Subcutaneous abdominal adipose tissue (tissue), 5 donors: ENCODE results near the gene COL18A1.

Experiments used
- H3K27ac ChIP-seq: one replicate; pipeline ENCODE4 v1.7.0; 2013; ENCODE audit warnings: low read depth, mild to moderate bottlenecking, inconsistent platforms, low read length, moderate library complexity
- H3K27me3 ChIP-seq, 5 donors: one replicate each; pipeline ENCODE4 v1.7.0; 2013; ENCODE audit warnings: low read length in 5 of 5, inconsistent platforms in 1 of 5; ENCODE audit not compliant: control insufficient read depth in 5 of 5, insufficient read depth in 4 of 5
- H3K36me3 ChIP-seq, 5 donors: one replicate each; pipeline ENCODE4 v1.7.0; 2013; ENCODE audit warnings: low read length in 5 of 5; ENCODE audit not compliant: control insufficient read depth in 5 of 5, insufficient read depth in 5 of 5
- H3K4me1 ChIP-seq, 5 donors: one replicate each; pipeline ENCODE4 v1.7.0; 2013; ENCODE audit warnings: low read length in 5 of 5, mild to moderate bottlenecking in 3 of 5, moderate library complexity in 1 of 5; ENCODE audit not compliant: control insufficient read depth in 5 of 5, insufficient read depth in 5 of 5
- H3K4me3 ChIP-seq, 5 donors: one replicate each; pipeline ENCODE4 v1.7.0; 2013; ENCODE audit warnings: low read length in 5 of 5, low read depth in 1 of 5
- H3K9ac ChIP-seq, 5 donors: one replicate each; pipeline ENCODE4 v1.7.0; 2013; ENCODE audit warnings: low read length in 5 of 5, mild to moderate bottlenecking in 4 of 5, moderate library complexity in 3 of 5
- H3K9me3 ChIP-seq, 5 donors: one replicate each; pipeline ENCODE4 v1.7.0; 2013; ENCODE audit warnings: low read length in 5 of 5; ENCODE audit not compliant: control insufficient read depth in 5 of 5
- donor health status: healthy.
- donor health status: healthy.
- donor health status: healthy.
- donor health status: healthy.
- donor health status: healthy.

Gene COL18A1

DNA sequence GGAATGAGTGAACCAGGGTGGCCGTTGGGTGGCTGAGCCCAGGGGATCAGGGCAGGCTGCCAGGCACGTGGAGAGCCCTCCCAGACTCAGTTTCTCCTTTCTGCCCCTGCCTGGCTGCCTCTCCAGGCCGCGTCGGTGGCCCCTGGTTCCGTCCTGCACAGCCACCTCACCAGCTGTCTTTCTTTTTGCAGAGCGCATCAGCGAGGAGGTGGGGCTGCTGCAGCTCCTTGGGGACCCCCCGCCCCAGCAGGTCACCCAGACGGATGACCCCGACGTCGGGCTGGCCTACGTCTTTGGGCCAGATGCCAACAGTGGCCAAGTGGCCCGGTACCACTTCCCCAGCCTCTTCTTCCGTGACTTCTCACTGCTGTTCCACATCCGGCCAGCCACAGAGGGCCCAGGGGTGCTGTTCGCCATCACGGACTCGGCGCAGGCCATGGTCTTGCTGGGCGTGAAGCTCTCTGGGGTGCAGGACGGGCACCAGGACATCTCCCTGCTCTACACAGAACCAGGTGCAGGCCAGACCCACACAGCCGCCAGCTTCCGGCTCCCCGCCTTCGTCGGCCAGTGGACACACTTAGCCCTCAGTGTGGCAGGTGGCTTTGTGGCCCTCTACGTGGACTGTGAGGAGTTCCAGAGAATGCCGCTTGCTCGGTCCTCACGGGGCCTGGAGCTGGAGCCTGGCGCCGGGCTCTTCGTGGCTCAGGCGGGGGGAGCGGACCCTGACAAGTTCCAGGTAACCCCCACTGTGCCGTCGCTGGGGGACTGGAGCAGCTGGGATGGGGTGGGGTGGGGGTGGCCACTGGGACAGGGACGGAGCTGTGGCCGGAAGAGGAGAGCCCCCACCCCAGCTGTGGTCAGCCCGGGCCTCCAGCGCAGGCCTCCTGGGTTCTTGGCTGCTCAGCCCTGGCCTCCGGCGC is 63.3 kb downstream of the COL18A1 start:
- Histone ChIP-seq H3K36me3 (peaks cover 0 to 12% (median 9%) of the 10 kb centered on the region in 5 donors), H3K9me3 (no peaks in the 10 kb centered on the region), H3K4me3 (no peak overlapping the region), H3K27me3 (no peaks in the 10 kb centered on the region), H3K4me1 (peaks cover 6 to 41% (median 27%) of the 10 kb centered on the region in 5 donors), H3K27ac (no peak overlapping the region), H3K9ac (no peak overlapping the region)

- Histone ChIP-seq H3K4me1 (peaks cover 6 to 41% (median 27%) of the 10 kb centered on the region in 5 donors), H3K9me3 (no peaks in the 10 kb centered on the region), H3K27ac (no peak overlapping the region), H3K36me3 (peaks cover 0 to 12% (median 9%) of the 10 kb centered on the region in 5 donors), H3K9ac (no peak overlapping the region), H3K27me3 (no peaks in the 10 kb centered on the region), H3K4me3 (no peak overlapping the region)
Measured at GRCh38 chr21:45468971-45469272, 64.0 kb downstream of the COL18A1 start.

DNA sequence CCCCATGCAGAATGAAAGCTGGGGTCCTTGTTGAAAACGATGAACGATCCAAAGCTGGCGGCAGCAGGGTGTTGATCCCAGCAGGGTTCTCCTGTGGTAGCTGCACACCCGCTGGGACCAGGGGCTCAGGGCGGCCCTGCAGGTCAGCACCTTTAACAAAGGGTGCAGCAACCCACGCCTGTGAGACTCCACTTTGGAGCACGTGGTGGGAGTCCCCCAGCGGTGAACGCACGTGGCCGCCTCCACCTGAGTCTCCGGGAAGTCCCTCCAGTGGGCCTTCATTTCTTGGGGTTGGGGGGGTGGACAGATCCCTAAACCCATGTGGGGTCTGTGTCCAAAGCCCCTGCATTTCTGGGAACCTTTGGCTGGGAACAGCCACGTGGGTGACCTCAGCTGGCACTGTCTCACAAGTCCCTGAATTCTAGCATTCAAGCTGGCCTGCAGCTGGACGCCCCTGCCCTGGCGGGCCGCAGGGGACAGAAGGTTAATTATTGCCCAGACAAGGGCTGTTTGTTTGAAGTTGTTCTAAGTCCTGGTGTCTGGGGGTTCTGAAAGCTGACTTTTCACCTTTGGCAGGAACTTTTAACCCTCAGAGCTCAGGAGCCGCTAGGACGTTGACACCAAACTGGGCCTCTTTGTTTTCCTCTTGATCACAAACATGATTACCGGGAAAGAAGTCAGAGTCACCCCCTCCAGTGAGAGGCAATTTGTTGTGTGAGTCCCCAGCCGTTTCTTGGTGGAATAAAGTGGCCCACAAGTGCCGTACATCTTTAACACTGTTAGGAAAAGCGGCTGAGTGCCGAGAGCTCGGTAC is 64.5 kb downstream of the COL18A1 start:
- Histone ChIP-seq H3K9ac (no peak overlapping the region), H3K27me3 (no peaks in the 10 kb centered on the region)

GRCh38 chr21:45470087-45470515 is 65.1 kb downstream of the COL18A1 start:
- H3K9ac ChIP-seq = no peak overlapping the region
- peak overlapping the region; percentile 65 for H3K27ac ChIP-seq
- H3K4me1 ChIP-seq = peaks cover 6 to 39% (median 27%) of the 10 kb centered on the region in 5 donors
- no peaks in the 10 kb centered on the region for H3K9me3 ChIP-seq
- H3K27me3 ChIP-seq = no peaks in the 10 kb centered on the region
- no peak overlapping the region for H3K4me3 ChIP-seq
- peaks cover 0 to 21% (median 17%) of the 10 kb centered on the region in 5 donors for H3K36me3 ChIP-seq

More for the DNA sequence above, 64.5 kb downstream of the COL18A1 start:
- Histone ChIP-seq H3K4me1 (peaks cover 6 to 41% (median 27%) of the 10 kb centered on the region in 5 donors), H3K4me3 (no peak overlapping the region), H3K9me3 (no peaks in the 10 kb centered on the region), H3K36me3 (peaks cover 0 to 16% (median 11%) of the 10 kb centered on the region in 5 donors), H3K27ac (no peak overlapping the region)

GRCh38 chr21:45470773-45471524 is 66.0 kb downstream of the COL18A1 start:
- Histone ChIP-seq H3K27me3 (no peaks in the 10 kb centered on the region), H3K4me3 (peak overlapping the region in 3 of 5 donors; percentile 13 to 32 (median 29)), H3K4me1 (peaks cover 6 to 37% (median 27%) of the 10 kb centered on the region in 5 donors), H3K9me3 (no peaks in the 10 kb centered on the region), H3K36me3 (peaks cover 0 to 29% (median 25%) of the 10 kb centered on the region in 5 donors), H3K27ac (peak overlapping the region; percentile 65), H3K9ac (peak overlapping the region in 3 of 5 donors; percentile 18 to 56 (median 46))

GRCh38 chr21:45471525-45472221 is 66.7 kb downstream of the COL18A1 start:
- Histone ChIP-seq H3K27ac (peak overlapping the region; percentile 65), H3K9ac (peak overlapping the region in 3 of 5 donors; percentile 18 to 56 (median 46)), H3K27me3 (no peaks in the 10 kb centered on the region), H3K36me3 (peaks cover 0 to 35% (median 25%) of the 10 kb centered on the region in 5 donors), H3K4me1 (peaks cover 6 to 37% (median 27%) of the 10 kb centered on the region in 5 donors), H3K9me3 (no peaks in the 10 kb centered on the region), H3K4me3 (peak overlapping the region in 4 of 5 donors; percentile 13 to 32 (median 24))

- Histone ChIP-seq H3K4me3 (no peak overlapping the region), H3K9me3 (no peaks in the 10 kb centered on the region), H3K27me3 (no peaks in the 10 kb centered on the region), H3K4me1 (peaks cover 6 to 41% (median 32%) of the 10 kb centered on the region in 5 donors), H3K27ac (no peak overlapping the region), H3K36me3 (peaks cover 0 to 42% (median 28%) of the 10 kb centered on the region in 5 donors), H3K9ac (no peak overlapping the region)
Measured at GRCh38 chr21:45472445-45473365, 67.7 kb downstream of the COL18A1 start.

- no peak overlapping the region for H3K27ac ChIP-seq
- H3K4me1 ChIP-seq = peaks cover 6 to 45% (median 38%) of the 10 kb centered on the region in 5 donors
- no peak overlapping the region for H3K4me3 ChIP-seq
- no peaks in the 10 kb centered on the region for H3K9me3 ChIP-seq
- H3K9ac ChIP-seq = no peak overlapping the region
- no peaks in the 10 kb centered on the region for H3K27me3 ChIP-seq
- H3K36me3 ChIP-seq = peaks cover 0 to 36% (median 24%) of the 10 kb centered on the region in 5 donors
Measured at GRCh38 chr21:45473496-45474322, 68.7 kb downstream of the COL18A1 start.
